ENCODE measurements around the gene SMIM28.

Gene SMIM28

GRCh38 chr6:138378463-138378862 is 758 bp downstream of the SMIM28 start:
- TF ChIP-seq NFRKB (IDR thresholded peaks at IDR 0.05) (no peak), FOXM1 (IDR thresholded peaks at IDR 0.05; ENCODE audit: borderline replicate concordance) (no peak), SUZ12 (IDR thresholded peaks at IDR 0.05) (no peak), HDGF (IDR thresholded peaks at IDR 0.05; ENCODE audit: borderline replicate concordance) (no peak), ARNT (IDR thresholded peaks at IDR 0.05) (no peak), PKNOX1 (IDR thresholded peaks at IDR 0.05) (no peak), FOXA1 (IDR thresholded peaks at IDR 0.05) (no peak), SP1 (IDR thresholded peaks at IDR 0.05) (no peak), ZNF384 (IDR thresholded peaks at IDR 0.05) (no peak), CTBP1 (IDR thresholded peaks at IDR 0.05; ENCODE audit: borderline replicate concordance) (no peak), TARDBP (IDR thresholded peaks at IDR 0.05) (no peak), L3MBTL2 (conservative IDR thresholded peaks at IDR 0.05) (no peak), BHLHE40 (IDR thresholded peaks at IDR 0.05; ENCODE audit: borderline replicate concordance) (no peak), ELF4 (IDR thresholded peaks at IDR 0.05) (no peak), FOXK2 (IDR thresholded peaks at IDR 0.05) (no peak), LEF1 (IDR thresholded peaks at IDR 0.05; ENCODE audit: borderline replicate concordance) (no peak)
- CTCF ChIA-PET: no interaction called here

GRCh38 chr6:138382498-138383265 is 5.0 kb downstream of the SMIM28 start:
- TF ChIP-seq FOXA1 (IDR thresholded peaks at IDR 0.05) (no peak), CTBP1 (IDR thresholded peaks at IDR 0.05; ENCODE audit: borderline replicate concordance) (no peak), SUZ12 (IDR thresholded peaks at IDR 0.05) (no peak), FOXM1 (IDR thresholded peaks at IDR 0.05; ENCODE audit: borderline replicate concordance) (no peak), ZNF384 (IDR thresholded peaks at IDR 0.05) (no peak), ELF4 (IDR thresholded peaks at IDR 0.05) (no peak), ARNT (IDR thresholded peaks at IDR 0.05) (no peak), BHLHE40 (IDR thresholded peaks at IDR 0.05; ENCODE audit: borderline replicate concordance) (no peak), FOXK2 (IDR thresholded peaks at IDR 0.05) (no peak), SP1 (IDR thresholded peaks at IDR 0.05) (no peak)

More at GRCh38 chr6:138378463-138378862, 758 bp downstream of the SMIM28 start:
- POLR2A ChIA-PET: no interaction called here
- DNase-seq (ENCODE audit: extremely low spot score): no peak

GRCh38 chr6:138383776-138384175 is 6.1 kb downstream of the SMIM28 start:
- POLR2A ChIA-PET: no interaction called here
- no peak for TF ChIP-seq FOXK2 (IDR thresholded peaks at IDR 0.05)
- no peak for TF ChIP-seq SUZ12 (IDR thresholded peaks at IDR 0.05)
- no peak for TF ChIP-seq L3MBTL2 (conservative IDR thresholded peaks at IDR 0.05)
- CTCF ChIA-PET: no interaction called here
- no peak for DNase-seq (ENCODE audit: extremely low spot score)

More at GRCh38 chr6:138382498-138383265, 5.0 kb downstream of the SMIM28 start:
- CTCF ChIA-PET: no interaction called here
- DNase-seq (ENCODE audit: extremely low spot score): no peak
- POLR2A ChIA-PET: no interaction called here

- CTCF ChIA-PET: interaction anchor here (0.6 kb wide), 1 partner anchor 18 kb away, joined by 6 read pairs; no protein-coding TSS in a partner anchor
- TF ChIP-seq FOXK2 (IDR thresholded peaks at IDR 0.05) (no peak), ZNF384 (IDR thresholded peaks at IDR 0.05) (no peak)
- no peak for DNase-seq (ENCODE audit: extremely low spot score)
- POLR2A ChIA-PET: no interaction called here
Observed at GRCh38 chr6:138386897-138387296, 9.2 kb downstream of the SMIM28 start.

GRCh38 chr6:138387577-138388368 is 10.1 kb downstream of the SMIM28 start:
- TF ChIP-seq FOXM1 (IDR thresholded peaks at IDR 0.05; ENCODE audit: borderline replicate concordance): no peak
- TF ChIP-seq FOXA1 (IDR thresholded peaks at IDR 0.05): no peak
- no peak for TF ChIP-seq L3MBTL2 (conservative IDR thresholded peaks at IDR 0.05)
- TF ChIP-seq SP1 (IDR thresholded peaks at IDR 0.05): no peak
- TF ChIP-seq TARDBP (IDR thresholded peaks at IDR 0.05): no peak
- ChIA-PET POLR2A (no interaction called here), CTCF (interaction anchor here (0.6 kb wide), 1 partner anchor 17 kb away, joined by 6 read pairs; no protein-coding TSS in a partner anchor)
- no peak for DNase-seq (ENCODE audit: extremely low spot score)

GRCh38 chr6:138389551-138389950 is 11.8 kb downstream of the SMIM28 start:
- CTCF ChIA-PET: no interaction called here
- POLR2A ChIA-PET: no interaction called here
- TF ChIP-seq FOXA1 (IDR thresholded peaks at IDR 0.05): no peak
- no peak for TF ChIP-seq PKNOX1 (IDR thresholded peaks at IDR 0.05)
- TF ChIP-seq ELF4 (IDR thresholded peaks at IDR 0.05): no peak
- DNase-seq (ENCODE audit: extremely low spot score): no peak

Measured in HEK293T (cell line).